GM19463 (cell line): ENCODE measurements around the gene KCNAB2.

ENCODE experiments used
- ATAC-seq: cut with Tn5 transposase; IDR thresholded peaks from one replicate; pipeline ENCODE4 v1.9.1; 2021; ENCODE audit warnings: mild to moderate bottlenecking, moderate library complexity; ENCODE audit not compliant: unreplicated experiment

KCNAB2 gene

GRCh38 chr1:6144175-6144574, 98.5 kb downstream of the KCNAB2 start:
- no peak for ATAC-seq

- no peak for ATAC-seq
Observed at GRCh38 chr1:6144647-6145395, 99.1 kb downstream of the KCNAB2 start.

- ATAC-seq: no peak
Observed at GRCh38 chr1:6145396-6145750, 99.7 kb downstream of the KCNAB2 start.

GRCh38 chr1:6145864-6146410, 100.2 kb downstream of the KCNAB2 start:
- ATAC-seq: no peak

- no peak for ATAC-seq
Observed at GRCh38 chr1:6148497-6149241, 103.0 kb downstream of the KCNAB2 start.

GRCh38 chr1:6149597-6149996, 103.9 kb downstream of the KCNAB2 start:
- ATAC-seq: no peak

- no peak for ATAC-seq
Observed at GRCh38 chr1:6150006-6150938, 104.6 kb downstream of the KCNAB2 start.
